ENCODE results near the gene KCNK13.

DNA sequence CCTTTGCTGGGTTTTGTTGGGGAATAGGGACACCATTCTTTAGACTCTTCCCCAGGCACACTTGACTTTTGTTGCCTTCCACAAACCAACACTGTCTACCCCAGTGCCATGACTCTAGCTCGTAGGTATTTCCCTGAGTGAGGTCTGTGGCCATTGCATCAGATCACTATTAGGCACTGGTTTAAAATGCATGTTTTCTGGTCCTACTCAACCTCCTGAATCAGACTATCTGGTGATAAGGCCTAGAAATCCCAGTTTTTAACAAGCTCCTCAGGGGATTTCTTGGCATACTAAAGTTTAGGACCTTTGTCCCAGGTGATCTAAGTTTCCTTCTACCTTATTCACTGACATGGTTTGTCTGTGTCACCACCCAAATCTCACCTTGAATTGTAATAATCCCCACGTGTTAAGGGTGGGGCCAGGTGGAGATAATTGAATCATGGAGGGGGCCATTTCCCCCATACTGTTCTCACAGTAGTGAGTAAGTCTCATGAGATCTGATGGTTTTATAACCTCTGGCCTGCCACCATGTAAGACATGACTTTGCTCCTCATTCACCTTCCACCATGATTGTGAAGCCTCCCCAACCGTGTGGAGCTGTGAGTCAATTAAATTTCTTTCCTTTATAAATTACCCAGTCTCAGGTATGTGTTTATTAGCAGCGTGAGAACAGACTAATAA, 106.8 kb downstream of the KCNK13 start:
- TF ChIP-seq, protein P1, sequence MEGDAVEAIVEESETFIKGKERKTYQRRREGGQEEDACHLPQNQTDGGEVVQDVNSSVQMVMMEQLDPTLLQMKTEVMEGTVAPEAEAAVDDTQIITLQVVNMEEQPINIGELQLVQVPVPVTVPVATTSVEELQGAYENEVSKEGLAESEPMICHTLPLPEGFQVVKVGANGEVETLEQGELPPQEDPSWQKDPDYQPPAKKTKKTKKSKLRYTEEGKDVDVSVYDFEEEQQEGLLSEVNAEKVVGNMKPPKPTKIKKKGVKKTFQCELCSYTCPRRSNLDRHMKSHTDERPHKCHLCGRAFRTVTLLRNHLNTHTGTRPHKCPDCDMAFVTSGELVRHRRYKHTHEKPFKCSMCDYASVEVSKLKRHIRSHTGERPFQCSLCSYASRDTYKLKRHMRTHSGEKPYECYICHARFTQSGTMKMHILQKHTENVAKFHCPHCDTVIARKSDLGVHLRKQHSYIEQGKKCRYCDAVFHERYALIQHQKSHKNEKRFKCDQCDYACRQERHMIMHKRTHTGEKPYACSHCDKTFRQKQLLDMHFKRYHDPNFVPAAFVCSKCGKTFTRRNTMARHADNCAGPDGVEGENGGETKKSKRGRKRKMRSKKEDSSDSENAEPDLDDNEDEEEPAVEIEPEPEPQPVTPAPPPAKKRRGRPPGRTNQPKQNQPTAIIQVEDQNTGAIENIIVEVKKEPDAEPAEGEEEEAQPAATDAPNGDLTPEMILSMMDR (IDR thresholded peaks at IDR 0.05), result no peak
- no peak for TF ChIP-seq POLR2A (IDR thresholded peaks at IDR 0.05)
